B cell (primary cell): ENCODE measurements around the gene SOX6. TPM values are rescaled to one million over a fixed set of nuclear protein-coding genes. Genes with fewer than 3 reads are reported as not detected.

Experiments used
- ATAC-seq: fragments of 200-7000 bp; cut with Tn5 transposase; one replicate; pipeline ENCODE4 v1.10.0; 2021; ENCODE audit warnings: low read depth, mild to moderate bottlenecking, moderate number of reproducible peaks, moderate library complexity
- CTCF ChIA-PET: fragments of 350-600 bp; sonication (Branson Sonifier 250); formaldehyde crosslinking; loops from one replicate; lab custom pipeline; 2021; ENCODE audit warnings: antibody characterized with exemption, inconsistent platforms; lab: Charles Lee
- POLR2A ChIA-PET: fragments of 350-600 bp; sonication (Branson Sonifier 250); formaldehyde crosslinking; loops from one replicate; lab custom pipeline; 2021; ENCODE audit warnings: antibody characterized with exemption; lab: Charles Lee
- DNase-seq: peaks from one replicate; pipeline ENCODE4 v3.0.0; 2013
- H2AFZ ChIP-seq: 2 replicates; pipeline ENCODE4 v1.6.1; 2012; ENCODE audit warnings: mild to moderate bottlenecking, low read depth, low read length; ENCODE audit not compliant: insufficient read depth, poor library complexity, severe bottlenecking
- H3K27ac ChIP-seq, 2 donors: 1 replicate in 1 of 2; 2 replicates in 1 of 2; pipeline ENCODE4 v1.5.1; 2012 to 2013; ENCODE audit warnings: low read length in 2 of 2, mild to moderate bottlenecking in 2 of 2, moderate library complexity in 1 of 2
- H3K27me3 ChIP-seq, 4 experiments: fragments of 200-600 bp in 1 of 4; sonication (generic) in 1 of 4; replicated peaks in 1 of 4; 1 replicate in 2 of 4; 2 replicates in 2 of 4; pipeline versions ENCODE4 v1.6.1 to v1.7.0; 2013 to 2016; ENCODE audit warnings: low read length in 3 of 4, mild to moderate bottlenecking in 2 of 4, mixed read lengths in 1 of 4, moderate library complexity in 1 of 4; ENCODE audit not compliant: insufficient read depth in 4 of 4, control insufficient read depth in 3 of 4; ENCODE audit errors: control extremely low read depth in 1 of 4
- H3K36me3 ChIP-seq, 2 experiments: replicated peaks in 1 of 2; 1 replicate in 1 of 2; 2 replicates in 1 of 2; pipeline versions ENCODE4 v1.6.1 to v1.7.1; 2013; ENCODE audit warnings: low read length in 1 of 2; ENCODE audit not compliant: insufficient read depth in 2 of 2, control insufficient read depth in 1 of 2; ENCODE audit errors: control extremely low read depth in 1 of 2, extremely low read depth in 1 of 2
- H3K4me1 ChIP-seq, 2 donors: fragments of 200-600 bp in 1 of 2; sonication (generic) in 1 of 2; 1 replicate in 1 of 2; 2 replicates in 1 of 2; pipeline versions ENCODE4 v1.5.1 to v1.6.1; 2013 to 2017; ENCODE audit warnings: low read length in 2 of 2; ENCODE audit not compliant: control insufficient read depth in 2 of 2, insufficient read depth in 2 of 2
- H3K4me2 ChIP-seq: replicated peaks from 2 replicates; pipeline ENCODE3; 2012; ENCODE audit warnings: mild to moderate bottlenecking, low read depth, low read length; ENCODE audit not compliant: poor library complexity, severe bottlenecking
- H3K4me3 ChIP-seq, 5 experiments: fragments of 200-600 bp in 1 of 5; sonication (generic) in 1 of 5; 1 replicate in 3 of 5; 2 replicates in 2 of 5; pipeline versions ENCODE4 v1.5.1 to v1.7.0; 2011 to 2016; ENCODE audit warnings: low read length in 4 of 5, mild to moderate bottlenecking in 4 of 5, low read depth in 2 of 5, control low read depth in 1 of 5, moderate library complexity in 1 of 5; ENCODE audit not compliant: insufficient read depth in 1 of 5; ENCODE audit errors: control extremely low read depth in 1 of 5, extremely low read depth in 1 of 5
- H3K79me2 ChIP-seq: fragments of 200-600 bp; sonication (generic); one replicate; pipeline ENCODE4 v1.6.0; 2016; ENCODE audit warnings: low read length; ENCODE audit not compliant: control insufficient read depth, insufficient read depth
- H3K9ac ChIP-seq: fragments of 200-600 bp; sonication (generic); 2 replicates; pipeline ENCODE4 v1.6.1; 2017; ENCODE audit warnings: mild to moderate bottlenecking, low read length, moderate library complexity
- H3K9me3 ChIP-seq, 3 donors: one replicate each; pipeline versions ENCODE4 v1.6.1 to v1.7.1; 2013; ENCODE audit warnings: low read length in 2 of 3; ENCODE audit not compliant: control insufficient read depth in 2 of 3, insufficient read depth in 1 of 3; ENCODE audit errors: control extremely low read depth in 1 of 3
- H4K20me1 ChIP-seq: 2 replicates; pipeline ENCODE4 v1.6.0; 2012; ENCODE audit warnings: mild to moderate bottlenecking, low read length; ENCODE audit not compliant: insufficient read depth, control insufficient read depth, poor library complexity, severe bottlenecking
- H3K27ac Mint-ChIP-seq: one replicate; pipeline ENCODE4 v1.8.0; 2021; ENCODE audit warnings: mixed read lengths
- H3K27me3 Mint-ChIP-seq: one replicate; pipeline ENCODE4 v1.8.0; 2021; ENCODE audit warnings: mixed read lengths
- H3K4me1 Mint-ChIP-seq: one replicate; pipeline ENCODE4 v1.8.0; 2021; ENCODE audit warnings: mixed read lengths
- H3K4me3 Mint-ChIP-seq: one replicate; pipeline ENCODE4 v1.8.0; 2021; ENCODE audit warnings: mixed read lengths
- H3K9me3 Mint-ChIP-seq: one replicate; pipeline ENCODE4 v1.8.0; 2022; ENCODE audit warnings: mixed read lengths; ENCODE audit not compliant: insufficient read depth
- CTCF ChIP-seq: fragments of 200-600 bp; IDR thresholded peaks from one replicate; pipeline ENCODE4 v1.8.0; 2022; ENCODE audit warnings: antibody characterized with exemption, mild to moderate bottlenecking
- EZH2 ChIP-seq: IDR thresholded peaks from 2 replicates; pipeline ENCODE4 v1.6.1; 2012; ENCODE audit warnings: borderline replicate concordance, low read depth, mild to moderate bottlenecking, moderate library complexity, low read length; ENCODE audit not compliant: insufficient read depth, poor library complexity, severe bottlenecking
- WGBS: methylation state at CpG from one replicate; pipeline ENCODE4 v1.1.5; 2013; ENCODE audit warnings: missing lambda C conversion rate; ENCODE audit not compliant: insufficient coverage; 5-methylcytosine and 5-hydroxymethylcytosine counted together
- intact Hi-C: fragments of 100-400 bp; cut with micrococcal nuclease; formaldehyde crosslinking; loops from one replicate; pipeline ENCODE4 v1.10.0; 2022
- polyA plus RNA-seq: library from polyadenylated mRNA; depleted of rRNA; stranded (reverse); fragments of >200 nt; gene quantifications from 2 replicates; pipeline ENCODE4 v1.2.3, GENCODE V29; 2012
- total RNA-seq, 2 donors: library from RNA; stranded (reverse); fragments of 120-200 nt in 1 of 2; gene quantifications; 1 replicate in 1 of 2; 2 replicates in 1 of 2; pipeline versions ENCODE4 v1.2.3 to v1.2.4, GENCODE V29; 2013 to 2022

Gene SOX6
- total and polyA plus RNA-seq, 2 donors (not counting 1 experiment from before 2014, with no cell fraction given): not detected

DNA sequence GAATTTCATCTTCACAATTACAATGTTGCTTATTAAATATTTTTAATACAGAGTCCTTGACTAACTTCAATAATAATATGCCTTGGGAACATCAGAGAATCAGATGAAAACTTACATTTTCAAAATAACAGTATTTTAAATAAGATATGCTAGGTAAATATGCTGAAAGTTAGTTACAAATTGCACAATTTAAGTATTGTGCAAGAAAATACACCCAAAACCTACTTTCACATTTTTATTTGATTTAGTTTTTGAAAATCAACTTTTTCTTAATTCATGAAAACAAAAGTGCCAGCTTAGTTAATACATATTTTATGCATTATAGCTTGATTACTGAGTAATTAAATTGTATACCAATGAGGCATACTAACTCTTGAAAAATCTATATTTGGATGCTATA lies 76.8 kb downstream of the SOX6 start:
- H3K4me2 ChIP-seq: no peak overlapping the region
- DNase-seq: no peak
- Mint-ChIP-seq H3K4me3 (no peak overlapping the region), H3K9me3 (no peaks in the 10 kb centered on the region), H3K27ac (no peak overlapping the region), H3K4me1 (no peaks in the 10 kb centered on the region), H3K27me3 (no peaks in the 10 kb centered on the region)
- no peaks in the 10 kb centered on the region for H3K27me3 ChIP-seq
- H2AFZ ChIP-seq: no peak overlapping the region
- H3K79me2 ChIP-seq: no peaks in the 10 kb centered on the region
- ChIA-PET CTCF (no interaction called here), POLR2A (no interaction called here)
- TF ChIP-seq CTCF (no peak), EZH2 (no peak)
- H3K27ac ChIP-seq: no peak overlapping the region
- intact Hi-C loops: no loop called here
- H4K20me1 ChIP-seq: no peaks in the 10 kb centered on the region
- no peaks in the 10 kb centered on the region for H3K36me3 ChIP-seq
- no peaks in the 10 kb centered on the region for H3K4me1 ChIP-seq
- H3K9ac ChIP-seq: no peak overlapping the region
- no peak for ATAC-seq
- no peak overlapping the region for H3K4me3 ChIP-seq
- no peaks in the 10 kb centered on the region for H3K9me3 ChIP-seq

DNA sequence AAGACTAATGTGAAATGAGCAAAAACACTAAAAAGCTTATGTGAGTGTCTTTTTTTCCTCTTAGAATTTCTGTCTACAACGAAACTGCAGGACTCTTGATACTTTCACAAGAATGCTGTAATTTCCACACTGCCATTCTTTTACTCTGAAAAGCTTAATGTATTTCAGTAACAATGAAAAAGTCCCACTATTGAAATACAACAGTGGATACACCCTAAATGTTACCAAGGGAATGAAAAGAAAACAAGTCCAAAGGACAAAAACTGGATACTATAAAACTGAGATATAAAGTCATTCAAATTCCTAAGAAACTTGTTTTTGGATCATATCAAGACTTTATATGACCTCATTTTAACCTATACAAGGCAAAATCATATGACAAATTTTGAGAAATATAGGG lies 77.4 kb downstream of the SOX6 start:
- H3K9me3 Mint-ChIP-seq: no peaks in the 10 kb centered on the region
- H3K4me1 ChIP-seq: no peaks in the 10 kb centered on the region
- H3K4me1 Mint-ChIP-seq: no peaks in the 10 kb centered on the region
- H3K27me3 Mint-ChIP-seq: no peaks in the 10 kb centered on the region
- WGBS: 80% methylated on average over 1 of the region's 1 CpG
- no peak overlapping the region for H3K9ac ChIP-seq
- no peak overlapping the region for H3K27ac Mint-ChIP-seq
- H3K27ac ChIP-seq: no peak overlapping the region
- H4K20me1 ChIP-seq: no peaks in the 10 kb centered on the region
- no peak for DNase-seq
- H3K36me3 ChIP-seq: no peaks in the 10 kb centered on the region
- no peak overlapping the region for H2AFZ ChIP-seq
- TF ChIP-seq CTCF: no peak
- no peak for TF ChIP-seq EZH2
- no peak overlapping the region for H3K4me3 ChIP-seq
- no peaks in the 10 kb centered on the region for H3K9me3 ChIP-seq
- no peak overlapping the region for H3K4me2 ChIP-seq
- CTCF ChIA-PET: no interaction called here
- POLR2A ChIA-PET: no interaction called here
- no peak for ATAC-seq
- no peaks in the 10 kb centered on the region for H3K79me2 ChIP-seq
- H3K27me3 ChIP-seq: no peaks in the 10 kb centered on the region
- H3K4me3 Mint-ChIP-seq: no peak overlapping the region
- intact Hi-C loops: no loop called here
